Measurements from ENCODE around the gene DCST2.

DNA sequence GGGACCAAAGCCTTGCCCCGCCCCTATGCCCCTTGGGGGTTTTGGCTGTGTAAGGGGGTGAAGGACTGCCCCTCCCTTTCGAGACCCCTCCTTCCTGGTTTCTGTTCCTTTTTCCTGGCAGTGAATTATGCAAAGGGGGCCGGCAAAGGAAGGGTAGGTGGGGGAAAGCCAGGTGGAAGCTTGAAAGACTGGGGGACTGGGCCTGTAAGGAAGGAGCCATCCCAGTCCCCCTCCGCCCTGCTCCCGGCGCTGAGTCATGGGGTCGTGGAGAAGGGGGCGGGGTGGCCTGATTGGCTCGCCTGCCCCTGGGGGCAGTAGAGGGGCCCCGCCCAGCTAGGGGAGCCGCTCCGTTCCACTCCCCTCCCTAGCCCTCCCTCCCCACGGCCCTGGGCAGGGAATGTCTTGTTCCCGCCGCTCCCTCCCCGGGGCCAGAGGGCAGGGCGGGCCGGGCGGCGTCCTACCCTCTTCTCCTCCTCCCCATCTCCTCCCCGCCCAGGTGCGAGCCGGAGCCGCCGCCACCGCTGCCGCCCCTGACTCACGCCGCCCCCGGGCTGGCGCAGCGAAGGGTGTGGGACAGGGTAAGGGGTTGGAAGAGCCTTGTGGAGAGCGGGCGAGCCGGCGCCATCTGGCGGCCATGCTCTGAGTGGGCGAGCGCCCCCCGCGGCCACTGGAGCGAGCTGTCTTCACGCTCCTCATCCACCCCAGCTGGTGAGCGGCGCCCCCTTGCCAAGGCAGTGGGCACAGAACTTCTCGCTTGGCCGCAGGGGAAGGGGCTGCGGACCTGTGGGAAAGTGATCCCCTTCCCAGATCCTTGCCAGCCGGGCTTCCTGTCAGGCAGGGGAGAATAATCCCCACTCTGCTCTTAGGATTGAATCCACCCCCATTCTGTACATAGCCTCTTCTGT lies 16.3 kb downstream of the DCST2 start:
- no peak for TF ChIP-seq EZH2 (IDR thresholded peaks at IDR 0.05; ENCODE audit: borderline replicate concordance, low read depth, low read length, poor library complexity, severe bottlenecking)
- TF ChIP-seq, protein P1, sequence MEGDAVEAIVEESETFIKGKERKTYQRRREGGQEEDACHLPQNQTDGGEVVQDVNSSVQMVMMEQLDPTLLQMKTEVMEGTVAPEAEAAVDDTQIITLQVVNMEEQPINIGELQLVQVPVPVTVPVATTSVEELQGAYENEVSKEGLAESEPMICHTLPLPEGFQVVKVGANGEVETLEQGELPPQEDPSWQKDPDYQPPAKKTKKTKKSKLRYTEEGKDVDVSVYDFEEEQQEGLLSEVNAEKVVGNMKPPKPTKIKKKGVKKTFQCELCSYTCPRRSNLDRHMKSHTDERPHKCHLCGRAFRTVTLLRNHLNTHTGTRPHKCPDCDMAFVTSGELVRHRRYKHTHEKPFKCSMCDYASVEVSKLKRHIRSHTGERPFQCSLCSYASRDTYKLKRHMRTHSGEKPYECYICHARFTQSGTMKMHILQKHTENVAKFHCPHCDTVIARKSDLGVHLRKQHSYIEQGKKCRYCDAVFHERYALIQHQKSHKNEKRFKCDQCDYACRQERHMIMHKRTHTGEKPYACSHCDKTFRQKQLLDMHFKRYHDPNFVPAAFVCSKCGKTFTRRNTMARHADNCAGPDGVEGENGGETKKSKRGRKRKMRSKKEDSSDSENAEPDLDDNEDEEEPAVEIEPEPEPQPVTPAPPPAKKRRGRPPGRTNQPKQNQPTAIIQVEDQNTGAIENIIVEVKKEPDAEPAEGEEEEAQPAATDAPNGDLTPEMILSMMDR (conservative IDR thresholded peaks at IDR 0.05; ENCODE audit: low read depth, low read length): peak; percentile 100
